Mucosa of stomach (tissue), 1 donor: ENCODE measurements around the gene SPAG7.

Experiments used
- H3K27me3 ChIP-seq: one replicate; pipeline ENCODE4 v1.7.0; 2013; ENCODE audit warnings: mild to moderate bottlenecking, low read length; ENCODE audit not compliant: control insufficient read depth, insufficient read depth
- H3K36me3 ChIP-seq: one replicate; pipeline ENCODE4 v1.7.0; 2013; ENCODE audit warnings: low read length; ENCODE audit not compliant: control insufficient read depth, insufficient read depth
- H3K4me1 ChIP-seq: one replicate; pipeline ENCODE4 v1.7.0; 2013; ENCODE audit warnings: mild to moderate bottlenecking, low read length; ENCODE audit not compliant: control insufficient read depth, insufficient read depth
- H3K4me3 ChIP-seq: one replicate; pipeline ENCODE4 v1.7.0; 2013; ENCODE audit warnings: low read length
- H3K9ac ChIP-seq: one replicate; pipeline ENCODE4 v1.7.0; 2013; ENCODE audit warnings: mild to moderate bottlenecking, low read length, moderate library complexity
- H3K9me3 ChIP-seq: one replicate; pipeline ENCODE4 v1.7.0; 2013; ENCODE audit warnings: mild to moderate bottlenecking, low read length, moderate library complexity; ENCODE audit not compliant: control insufficient read depth
- donor health status: Pancreatic carcinoma.

The SPAG7 gene, protein sequence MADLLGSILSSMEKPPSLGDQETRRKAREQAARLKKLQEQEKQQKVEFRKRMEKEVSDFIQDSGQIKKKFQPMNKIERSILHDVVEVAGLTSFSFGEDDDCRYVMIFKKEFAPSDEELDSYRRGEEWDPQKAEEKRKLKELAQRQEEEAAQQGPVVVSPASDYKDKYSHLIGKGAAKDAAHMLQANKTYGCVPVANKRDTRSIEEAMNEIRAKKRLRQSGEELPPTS

DNA sequence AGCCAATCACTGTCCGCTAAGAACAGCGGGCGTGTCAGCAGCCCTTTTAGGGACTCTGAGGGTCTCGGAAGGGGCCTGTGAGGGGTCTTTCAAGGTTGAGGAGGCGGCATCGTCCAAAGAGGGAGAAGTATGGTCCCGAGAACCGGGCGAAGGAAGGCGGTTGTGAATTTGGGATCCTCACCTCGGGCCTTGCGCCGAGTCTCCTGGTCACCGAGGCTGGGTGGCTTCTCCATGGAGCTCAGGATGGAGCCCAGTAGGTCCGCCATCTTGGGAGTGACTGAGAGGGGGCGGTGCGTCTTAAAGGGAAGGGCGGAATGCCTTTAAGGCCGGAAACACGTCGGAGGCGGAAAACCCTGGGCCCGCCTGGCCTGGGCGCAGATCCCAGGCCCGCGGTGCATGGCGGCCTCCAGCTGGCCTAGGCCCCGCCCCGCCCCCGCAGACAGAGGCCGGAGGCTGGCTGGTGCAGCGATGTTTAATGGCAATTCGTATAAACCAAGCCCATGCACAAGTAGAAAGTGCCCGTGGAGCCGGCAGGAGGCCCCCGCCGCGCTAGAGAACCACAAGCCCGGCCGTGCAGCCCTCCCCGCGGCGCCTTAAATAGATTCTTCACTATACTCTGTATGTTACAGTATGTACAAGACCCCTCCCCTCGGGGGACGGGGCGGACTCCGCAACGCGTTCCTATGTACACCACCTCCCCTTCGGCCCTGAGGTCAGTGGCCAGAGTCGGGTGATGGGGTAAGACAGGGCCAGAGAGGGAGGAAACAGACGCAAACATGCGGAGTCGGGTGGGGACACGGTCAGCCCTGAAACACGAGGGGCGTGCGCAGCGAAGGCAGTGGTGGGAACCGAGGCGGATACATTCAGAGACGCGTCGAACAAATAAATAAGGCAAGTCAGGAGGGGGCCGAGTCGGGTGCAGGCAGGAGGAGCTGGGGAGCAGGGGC, at the start of gene SPAG7:
Gene SPAG7, minus strand, starts transcription at position 279 of the 947 bp plus-strand sequence. Its CDS starts 13 bp downstream, at position 266.
- peak within 1 kb of the TSS; percentile 85 for H3K9ac ChIP-seq
- H3K27me3 ChIP-seq, result no peaks in the 10 kb centered on the region
- H3K36me3 ChIP-seq, result no peaks in the 10 kb centered on the region
- H3K4me3 ChIP-seq, result peak within 1 kb of the TSS; percentile 78
- no peaks in the 10 kb centered on the region for H3K9me3 ChIP-seq
- H3K4me1 ChIP-seq, result peaks cover 20% of the 10 kb centered on the region

DNA sequence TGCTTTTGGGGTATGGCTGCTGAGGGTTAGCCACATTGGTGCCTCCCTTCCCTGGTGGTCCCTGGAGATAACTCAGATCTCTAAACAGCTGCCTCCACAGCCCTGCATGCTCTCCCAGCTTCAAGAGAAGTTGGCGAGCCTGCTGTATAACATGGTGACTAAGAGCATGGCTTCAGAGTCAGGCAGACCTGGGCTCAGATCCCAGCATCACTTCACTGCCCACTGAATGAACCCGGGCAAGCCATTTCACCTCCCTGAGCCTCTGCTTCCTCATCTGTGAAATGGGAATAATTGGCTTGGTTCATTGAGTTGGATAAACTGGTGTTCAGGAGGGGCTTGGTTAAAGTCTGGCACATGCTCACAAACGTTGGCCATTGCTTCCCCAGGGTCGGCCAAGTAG, 46.7 kb upstream of the SPAG7 start:
- peaks cover 22% of the 10 kb centered on the region for H3K36me3 ChIP-seq
- no peak overlapping the region for H3K9ac ChIP-seq
- H3K27me3 ChIP-seq, result no peaks in the 10 kb centered on the region

DNA sequence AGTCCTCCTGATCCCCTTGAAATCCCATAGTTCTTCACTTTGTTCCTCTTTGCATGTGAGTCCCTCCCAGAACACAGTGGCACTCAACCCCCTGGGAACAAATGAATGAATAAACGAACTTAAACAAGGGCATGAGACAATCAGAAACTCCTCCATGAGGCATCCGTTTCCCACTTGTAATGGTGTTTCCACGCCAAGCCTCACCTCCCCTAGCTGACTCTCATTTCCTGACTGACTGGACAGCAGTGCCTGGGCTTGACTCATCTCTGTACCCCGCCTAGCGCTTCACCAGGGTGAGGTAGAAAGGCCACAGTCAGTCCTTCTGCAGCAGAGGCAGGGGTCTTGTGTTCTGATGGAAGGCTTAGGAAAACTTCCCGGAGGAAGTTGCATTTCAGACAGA, 44.3 kb upstream of the SPAG7 start:
- Histone ChIP-seq H3K4me1 (no peaks in the 10 kb centered on the region), H3K27me3 (no peaks in the 10 kb centered on the region), H3K36me3 (peaks cover 29% of the 10 kb centered on the region), H3K4me3 (no peak overlapping the region), H3K9me3 (no peaks in the 10 kb centered on the region), H3K9ac (no peak overlapping the region)

More for the DNA sequence above, 46.7 kb upstream of the SPAG7 start:
- Histone ChIP-seq H3K4me3 (no peak overlapping the region), H3K9me3 (no peaks in the 10 kb centered on the region), H3K4me1 (no peaks in the 10 kb centered on the region)

DNA sequence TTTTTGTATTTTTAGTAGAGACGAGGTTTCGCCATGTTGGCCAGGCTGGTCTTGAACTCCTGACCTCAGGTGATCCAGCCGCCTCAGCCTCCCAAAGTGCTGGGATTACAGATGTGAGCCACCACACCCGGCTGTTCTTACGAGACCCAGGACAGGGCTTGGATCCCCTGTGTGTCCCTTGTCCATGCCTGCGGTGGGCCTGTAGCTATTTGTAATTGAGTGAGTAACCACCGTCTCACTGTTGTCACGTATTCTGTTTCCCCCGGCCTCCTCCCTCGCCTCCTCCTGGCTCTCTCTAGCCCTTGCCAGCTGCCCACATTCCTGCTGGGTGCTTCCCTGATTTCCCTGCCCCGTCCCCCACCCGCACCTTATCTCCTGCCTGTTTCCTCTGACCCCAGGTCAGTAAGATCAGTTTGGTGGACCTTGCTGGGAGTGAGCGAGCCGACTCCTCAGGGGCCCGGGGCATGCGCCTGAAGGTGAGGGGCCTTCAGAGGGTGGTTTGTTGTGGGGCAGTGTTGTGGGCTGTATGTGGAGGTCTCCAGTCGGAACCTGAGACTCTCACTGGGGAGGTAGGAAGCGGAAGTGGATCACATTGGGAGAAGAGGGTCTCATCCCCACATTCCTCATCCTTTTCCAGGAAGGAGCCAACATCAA, 35.7 kb upstream of the SPAG7 start:
- peaks cover 40% of the 10 kb centered on the region for H3K36me3 ChIP-seq
- H3K27me3 ChIP-seq, result no peaks in the 10 kb centered on the region
- H3K4me1 ChIP-seq, result peaks cover 19% of the 10 kb centered on the region
- no peaks in the 10 kb centered on the region for H3K9me3 ChIP-seq
- no peak overlapping the region for H3K4me3 ChIP-seq
- no peak overlapping the region for H3K9ac ChIP-seq

DNA sequence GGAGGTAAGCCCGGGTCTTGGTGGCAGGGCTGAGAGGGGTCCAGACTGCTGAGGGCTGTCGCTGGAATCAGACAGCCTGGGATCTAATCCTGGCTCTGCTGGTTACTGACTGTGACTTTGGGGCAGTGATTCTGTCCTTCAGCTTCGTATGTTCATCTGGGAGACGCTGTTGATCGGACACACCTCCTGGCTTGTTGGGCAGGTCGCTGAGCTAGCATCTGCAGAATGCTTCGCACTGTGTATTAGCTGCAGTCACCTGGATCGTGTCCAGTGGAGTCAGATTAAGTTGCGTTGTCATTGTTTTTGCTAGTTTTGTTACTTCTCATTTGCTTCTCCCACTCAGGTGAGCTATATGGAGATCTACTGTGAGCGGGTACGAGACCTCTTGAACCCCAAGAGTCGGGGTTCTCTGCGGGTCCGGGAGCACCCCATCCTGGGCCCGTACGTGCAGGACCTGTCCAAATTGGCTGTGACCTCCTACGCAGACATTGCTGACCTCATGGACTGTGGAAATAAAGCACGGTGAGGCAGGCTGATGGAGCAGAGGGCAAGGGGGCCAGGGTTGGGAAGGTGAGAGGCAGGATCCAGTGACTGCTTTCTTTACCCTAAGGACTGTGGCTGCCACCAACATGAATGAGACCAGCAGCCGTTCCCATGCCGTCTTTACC, 34.6 kb upstream of the SPAG7 start:
- H3K9ac ChIP-seq, result no peak overlapping the region
- H3K4me1 ChIP-seq, result peaks cover 20% of the 10 kb centered on the region
- no peak overlapping the region for H3K4me3 ChIP-seq
- peaks cover 35% of the 10 kb centered on the region for H3K36me3 ChIP-seq
- no peaks in the 10 kb centered on the region for H3K27me3 ChIP-seq
- H3K9me3 ChIP-seq, result no peaks in the 10 kb centered on the region

DNA sequence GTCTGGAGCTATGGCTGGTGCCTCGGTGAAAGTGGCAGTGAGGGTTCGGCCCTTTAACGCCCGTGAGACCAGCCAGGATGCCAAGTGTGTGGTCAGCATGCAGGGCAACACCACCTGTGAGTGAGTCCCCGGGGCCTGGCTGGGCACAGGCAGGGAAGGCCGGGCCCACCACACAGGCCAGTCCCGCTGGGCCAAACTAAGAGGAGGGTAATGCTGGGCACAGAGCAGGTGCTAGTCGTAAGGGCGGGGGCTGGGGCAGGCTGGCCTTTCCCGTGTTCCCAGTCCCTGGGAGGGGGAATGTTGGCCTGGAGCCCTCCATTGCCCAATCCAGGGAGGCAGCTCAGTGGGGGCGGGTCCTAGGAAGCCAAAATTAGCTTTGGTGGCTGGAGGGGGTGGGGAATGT, 32.6 kb upstream of the SPAG7 start:
- H3K4me1 ChIP-seq, result peaks cover 27% of the 10 kb centered on the region
- peaks cover 23% of the 10 kb centered on the region for H3K36me3 ChIP-seq
- no peaks in the 10 kb centered on the region for H3K27me3 ChIP-seq
- no peak overlapping the region for H3K9ac ChIP-seq
- H3K9me3 ChIP-seq, result no peaks in the 10 kb centered on the region
- no peak overlapping the region for H3K4me3 ChIP-seq

DNA sequence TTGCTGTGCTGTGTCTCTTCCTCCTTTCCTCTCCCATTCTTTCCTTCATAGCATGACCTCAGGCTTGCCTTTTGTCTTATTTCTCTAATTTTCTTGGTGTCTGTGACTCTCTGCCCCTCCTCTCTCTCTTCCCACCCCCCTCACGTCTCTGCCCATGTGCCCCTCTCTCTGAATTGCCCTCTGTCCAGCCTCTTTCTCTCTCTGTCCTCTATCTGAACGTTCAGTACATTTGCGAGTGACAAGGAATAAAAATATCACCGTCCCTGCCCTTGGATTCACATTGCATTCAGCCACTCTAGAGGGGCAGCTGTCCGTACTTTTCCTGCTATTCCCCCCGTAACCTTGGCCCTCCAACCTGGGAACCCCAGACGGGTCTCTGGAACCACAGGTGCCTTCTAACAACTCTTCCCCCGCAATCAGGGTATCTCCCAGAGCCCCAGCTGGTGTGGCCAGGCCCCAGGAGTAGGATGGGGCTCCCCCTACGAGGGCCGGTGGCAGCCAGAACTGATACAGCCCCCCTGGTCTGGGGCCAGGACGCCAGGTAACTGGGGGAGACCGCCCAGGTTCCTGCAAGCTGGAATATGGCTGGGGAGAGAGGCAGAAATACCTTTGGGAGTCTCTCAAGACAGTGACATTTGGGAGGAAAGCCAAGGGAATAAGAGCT, 31.9 kb upstream of the SPAG7 start:
- H3K9ac ChIP-seq, result peak overlapping the region; percentile 87
- H3K4me1 ChIP-seq, result peaks cover 27% of the 10 kb centered on the region
- H3K36me3 ChIP-seq, result peaks cover 17% of the 10 kb centered on the region
- no peaks in the 10 kb centered on the region for H3K27me3 ChIP-seq
- H3K4me3 ChIP-seq, result peak overlapping the region; percentile 90
- H3K9me3 ChIP-seq, result no peaks in the 10 kb centered on the region

DNA sequence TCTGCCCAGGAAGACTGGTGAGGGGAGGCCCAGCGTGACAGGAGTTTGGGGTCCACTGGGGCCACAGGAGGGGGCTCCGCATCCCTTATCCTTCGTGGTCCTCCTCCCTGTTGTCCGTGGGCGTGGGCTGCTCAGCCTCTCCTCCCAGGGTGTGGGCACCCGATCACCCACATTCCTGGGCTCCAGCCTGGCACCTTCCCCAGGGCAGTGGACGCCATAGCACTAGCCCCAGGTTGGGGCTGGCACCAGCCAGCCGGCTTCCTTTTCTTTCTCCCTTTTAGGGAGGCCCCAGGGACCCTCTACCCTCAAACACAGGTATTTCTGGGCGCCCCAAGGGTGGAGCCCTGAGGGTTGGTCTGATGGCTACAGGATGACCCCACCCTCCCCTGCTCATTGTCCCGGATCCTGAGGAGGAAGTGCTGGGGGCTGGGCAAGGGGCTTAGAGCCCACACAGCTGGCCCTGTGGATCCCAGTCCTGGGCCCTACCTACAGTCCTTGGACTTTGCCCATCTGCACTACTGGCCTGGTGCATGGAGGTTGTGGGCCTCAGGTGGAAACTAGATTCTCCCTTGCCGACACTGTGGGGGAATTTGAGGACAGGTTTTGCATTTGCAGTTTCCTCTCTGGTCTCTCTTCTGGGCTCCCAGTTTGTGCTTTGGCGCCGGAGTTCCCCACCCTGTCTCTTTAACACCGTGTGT, 31.3 kb upstream of the SPAG7 start:
- Histone ChIP-seq H3K36me3 (peaks cover 10% of the 10 kb centered on the region), H3K27me3 (no peaks in the 10 kb centered on the region), H3K9me3 (no peaks in the 10 kb centered on the region), H3K4me1 (peaks cover 27% of the 10 kb centered on the region), H3K9ac (peak overlapping the region; percentile 87), H3K4me3 (peak overlapping the region; percentile 90)

DNA sequence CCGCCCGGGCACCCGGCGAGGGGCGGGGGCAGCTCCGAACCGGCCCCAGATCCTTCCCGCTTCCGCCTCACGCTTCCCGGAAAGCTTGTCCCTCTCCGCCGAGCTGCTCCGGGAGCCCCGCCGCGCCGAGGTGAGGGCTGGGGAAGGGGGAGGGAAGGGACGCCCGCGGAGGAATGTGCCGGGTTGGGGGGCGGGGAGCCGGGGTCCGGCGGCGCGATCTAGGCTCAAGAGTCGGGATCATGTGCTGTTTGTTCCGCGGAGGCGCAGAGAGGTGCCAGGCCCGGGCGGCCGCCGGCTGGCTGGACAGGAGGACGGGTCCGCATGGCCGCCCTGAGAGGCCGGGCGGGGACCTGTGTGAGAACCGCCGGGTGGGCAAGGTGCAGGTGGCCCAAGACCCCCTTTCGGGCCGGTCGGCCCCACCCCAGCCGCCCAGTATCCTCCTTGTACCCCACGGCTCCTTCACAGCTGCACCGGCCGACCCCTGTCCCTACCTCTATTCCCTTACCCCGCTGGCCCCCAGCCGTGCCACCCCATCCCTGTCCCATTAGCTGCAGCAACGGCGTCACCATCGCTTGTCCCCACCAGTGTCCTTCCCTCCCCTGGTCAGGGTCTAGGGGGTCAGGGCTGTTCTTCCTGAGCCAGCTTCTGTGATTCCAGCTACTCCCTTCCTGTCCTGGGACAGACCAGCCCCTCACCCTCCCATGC, 30.6 kb upstream of the SPAG7 start:
- H3K9ac ChIP-seq, result peak overlapping the region; percentile 87
- peaks cover 10% of the 10 kb centered on the region for H3K36me3 ChIP-seq
- H3K9me3 ChIP-seq, result no peaks in the 10 kb centered on the region
- H3K4me1 ChIP-seq, result peaks cover 27% of the 10 kb centered on the region
- H3K4me3 ChIP-seq, result peak overlapping the region; percentile 90
- H3K27me3 ChIP-seq, result no peaks in the 10 kb centered on the region

DNA sequence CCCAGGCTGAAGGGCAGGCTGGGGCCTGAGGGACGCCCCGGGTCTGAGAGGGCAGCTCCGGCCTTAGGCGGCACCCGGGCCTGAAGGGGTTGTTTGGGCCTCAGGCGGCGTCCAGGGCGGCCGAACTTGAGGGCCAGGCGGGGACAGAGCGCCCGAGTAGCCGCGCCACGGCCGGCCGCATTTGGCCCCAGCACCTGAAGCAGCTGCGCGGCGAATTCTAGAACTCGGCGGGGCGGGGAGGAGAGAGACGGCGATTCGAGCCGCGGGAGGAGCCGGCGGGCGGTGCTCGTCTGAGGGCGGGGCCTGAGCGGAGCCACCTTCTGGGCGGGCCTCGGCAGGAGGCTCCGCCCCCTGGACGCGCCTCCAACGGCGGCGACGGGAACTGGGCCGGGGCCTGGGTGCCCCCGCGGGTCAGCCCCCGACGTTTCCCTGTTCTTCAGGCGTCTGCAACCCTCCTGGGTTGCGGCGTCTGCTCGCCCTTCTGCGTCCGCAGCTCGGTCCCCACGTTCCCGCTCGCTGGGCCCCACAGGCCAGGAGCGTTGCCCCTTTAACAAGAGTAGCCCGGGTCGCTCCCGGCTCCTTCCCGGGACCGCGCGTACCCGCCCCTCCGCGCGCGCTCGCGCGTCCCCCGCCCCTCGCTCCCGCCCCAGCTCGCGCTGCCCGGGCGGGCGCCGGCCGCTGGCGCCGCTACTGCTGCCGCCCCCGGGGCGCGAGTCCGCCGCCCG, 29.8 kb upstream of the SPAG7 start, which contains the start of the genes INCA1 and KIF1C:
Gene INCA1, minus strand, starts transcription at position 221 of the 725 bp plus-strand sequence. CDS start 3,085 bp downstream, outside the sequence.
Gene KIF1C, plus strand, starts transcription at position 649 of the 725 bp plus-strand sequence. CDS start 2,297 bp downstream, outside the sequence.
- Histone ChIP-seq H3K9ac (peak within 1 kb of the TSS; percentile 87), H3K27me3 (no peaks in the 10 kb centered on the region), H3K4me1 (peaks cover 27% of the 10 kb centered on the region), H3K9me3 (no peaks in the 10 kb centered on the region), H3K36me3 (peaks cover 10% of the 10 kb centered on the region), H3K4me3 (peak within 1 kb of the TSS; percentile 90)
